GM18520 (cell line): ENCODE results near the gene CDK18.

Source experiments
- ATAC-seq: cut with Tn5 transposase; IDR thresholded peaks from one replicate; pipeline ENCODE4 v1.9.1; 2021; ENCODE audit not compliant: unreplicated experiment

The CDK18 gene

GRCh38 chr1:205502111-205502810 lies 2.2 kb upstream of the CDK18 start:
- no peak for ATAC-seq

DNA sequence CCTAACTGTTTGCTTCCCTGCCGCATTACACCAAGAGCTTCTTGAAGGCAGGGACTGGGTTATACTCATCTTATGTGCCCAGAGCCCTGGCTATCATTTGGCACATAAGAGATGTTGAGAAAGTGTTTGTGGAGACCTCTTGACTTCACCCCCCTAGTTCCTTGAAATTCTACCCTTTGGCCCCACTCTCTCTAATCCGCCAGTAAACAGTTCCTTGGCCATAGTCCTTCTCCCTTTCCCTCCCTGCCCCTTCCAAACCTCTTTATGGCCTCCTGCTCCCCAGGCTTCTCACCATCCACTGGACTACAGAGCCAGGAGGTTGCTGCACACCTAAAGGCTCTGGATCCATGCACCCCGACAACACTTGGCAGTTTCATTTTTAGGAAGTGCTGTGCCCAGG lies 1.5 kb upstream of the CDK18 start:
- no peak for ATAC-seq

DNA sequence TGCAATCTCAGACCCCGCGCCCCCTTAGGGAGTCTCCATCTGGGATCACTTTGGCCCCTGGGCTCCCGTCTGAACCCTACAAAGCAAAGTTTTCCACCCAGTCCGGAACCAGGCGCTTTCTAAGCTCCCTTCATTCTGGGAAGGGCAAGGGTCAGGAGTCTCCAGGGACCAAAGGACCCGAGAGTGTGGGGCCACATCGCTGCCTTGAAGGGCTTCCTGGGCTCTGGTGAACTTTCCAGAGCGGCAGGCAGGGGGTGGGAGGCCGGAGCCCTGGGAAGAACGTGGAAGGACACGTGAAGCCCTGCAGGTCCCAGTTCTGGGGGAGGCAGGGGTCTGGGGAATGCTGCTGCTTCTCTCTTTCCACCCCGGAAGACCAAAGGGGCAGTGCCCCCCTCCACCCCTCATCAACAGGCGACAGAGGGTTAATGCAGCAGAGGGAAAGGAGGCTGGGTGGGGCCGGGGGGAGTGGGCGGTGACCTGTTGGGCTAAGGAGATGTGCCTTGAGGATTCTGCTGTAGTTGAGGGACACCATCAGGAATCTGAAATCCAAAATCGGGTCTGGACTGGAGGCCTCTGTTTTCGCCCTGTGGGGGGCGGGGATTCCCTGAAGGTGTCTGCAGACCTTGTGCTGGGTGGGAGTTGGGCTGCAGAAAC lies 734 bp downstream of the CDK18 start:
- no peak for ATAC-seq

- ATAC-seq, result no peak
Observed at GRCh38 chr1:205505791-205506190, 1.3 kb downstream of the CDK18 start.

DNA sequence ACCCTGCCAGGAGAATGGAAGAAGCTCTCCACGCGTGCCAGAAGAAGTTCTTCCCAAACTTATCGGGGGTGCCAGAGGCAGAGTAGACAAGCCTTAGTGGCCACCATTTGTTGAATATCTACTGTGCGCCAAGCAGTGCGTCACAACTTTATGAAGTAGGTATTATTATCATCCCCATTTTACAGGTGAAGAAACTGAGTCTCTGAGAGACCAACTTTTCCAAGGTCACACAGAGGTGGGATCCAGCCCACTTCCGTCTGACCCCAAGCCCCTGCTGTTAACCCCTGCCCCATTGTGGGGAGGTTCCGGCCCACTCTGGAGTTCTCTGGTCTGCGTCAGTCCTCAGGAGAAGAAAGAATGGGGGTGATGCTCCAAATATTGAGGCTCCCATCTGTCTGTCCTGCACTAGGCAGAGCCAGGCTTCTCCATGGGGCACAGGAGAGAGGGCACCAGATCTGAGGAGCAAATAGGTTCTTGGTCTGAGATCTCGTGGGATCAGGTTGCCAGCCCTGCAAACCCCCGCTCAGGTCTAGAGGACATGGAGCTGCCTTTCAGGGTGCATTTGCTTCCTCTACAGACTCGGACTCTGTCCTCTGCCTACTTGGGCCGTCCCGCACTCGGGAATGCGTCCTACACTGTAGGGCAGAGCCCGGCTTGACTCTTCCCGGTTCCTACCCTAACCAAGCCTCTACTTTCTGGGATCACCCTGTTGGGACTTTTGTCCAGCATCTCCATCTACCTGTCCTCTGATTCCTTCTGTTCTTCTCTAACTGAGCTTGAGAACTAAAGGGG lies 2.1 kb downstream of the CDK18 start:
- ATAC-seq, result no peak

DNA sequence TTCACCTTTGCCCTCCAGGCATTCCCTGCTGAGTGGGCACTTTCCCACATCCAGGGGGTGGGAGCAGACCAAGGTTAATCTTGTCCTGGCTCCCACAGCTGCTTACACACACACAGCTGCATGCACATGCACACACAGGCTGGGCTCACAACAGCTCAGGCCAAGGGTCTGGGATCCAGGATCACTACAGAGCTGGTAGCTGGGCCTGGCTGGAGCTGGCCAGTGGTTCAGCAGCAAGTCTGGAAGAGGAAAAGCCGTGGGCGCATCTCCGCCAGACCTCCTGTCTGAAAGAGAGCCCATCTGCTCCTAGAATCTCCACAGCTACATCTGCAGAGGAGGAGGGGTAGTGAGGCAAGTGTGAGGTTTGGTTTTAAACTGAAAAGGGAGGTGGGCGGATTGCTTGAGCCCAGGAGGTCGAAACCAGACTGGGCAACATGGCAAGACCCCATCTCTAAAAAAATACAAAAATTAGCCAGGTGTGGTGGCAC lies 3.8 kb downstream of the CDK18 start:
- no peak for ATAC-seq

DNA sequence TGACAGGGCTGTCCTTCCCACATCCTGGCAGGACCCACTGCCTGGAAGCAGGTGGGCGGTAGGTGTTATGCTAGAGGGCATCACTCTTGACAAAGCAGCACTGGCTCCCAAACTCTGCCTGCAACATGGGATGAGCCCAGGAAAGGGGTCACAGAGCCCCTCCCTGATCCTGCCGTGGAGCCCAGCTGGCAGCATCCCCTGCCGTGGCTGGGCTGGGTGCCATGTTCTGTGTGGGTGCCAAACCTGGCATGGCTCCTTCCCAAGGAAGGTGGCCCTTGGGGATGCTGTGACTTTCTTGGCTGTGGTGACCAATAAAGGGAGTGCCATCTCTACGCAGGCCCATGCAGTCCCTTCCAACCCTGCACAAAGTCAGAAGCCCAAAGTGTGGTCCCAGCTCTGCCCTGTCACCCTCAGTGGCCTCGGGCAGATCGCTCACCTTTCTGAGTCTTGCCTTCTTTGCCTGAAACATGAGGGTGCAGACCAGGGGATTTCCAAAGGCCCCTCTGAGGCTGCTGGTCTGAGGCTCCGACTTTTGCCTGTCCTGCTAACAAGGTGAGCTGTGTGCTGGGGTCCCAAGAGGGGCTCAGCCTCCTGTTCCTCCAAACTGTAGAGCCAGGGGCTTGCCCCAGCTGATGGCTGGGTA lies 6.0 kb downstream of the CDK18 start:
- no peak for ATAC-seq

DNA sequence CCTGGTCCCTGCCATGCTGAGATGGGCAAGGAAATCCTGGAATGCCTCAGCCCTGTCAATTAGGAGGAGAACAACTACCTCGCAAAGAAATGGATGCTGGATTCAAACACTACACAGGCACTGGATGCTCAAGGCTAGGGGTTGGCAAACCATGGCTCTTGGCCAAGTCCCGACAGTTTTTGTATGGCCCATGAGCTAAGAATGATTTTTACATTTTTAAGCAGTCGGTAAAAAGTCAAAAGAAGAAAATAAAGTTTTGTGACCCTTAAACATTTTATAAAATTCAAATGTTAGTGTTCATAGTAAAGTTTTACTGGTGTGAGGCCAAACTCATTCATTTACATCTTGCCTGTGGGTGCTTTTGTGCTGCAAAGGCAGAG lies 6.5 kb downstream of the CDK18 start:
- ATAC-seq, result no peak

DNA sequence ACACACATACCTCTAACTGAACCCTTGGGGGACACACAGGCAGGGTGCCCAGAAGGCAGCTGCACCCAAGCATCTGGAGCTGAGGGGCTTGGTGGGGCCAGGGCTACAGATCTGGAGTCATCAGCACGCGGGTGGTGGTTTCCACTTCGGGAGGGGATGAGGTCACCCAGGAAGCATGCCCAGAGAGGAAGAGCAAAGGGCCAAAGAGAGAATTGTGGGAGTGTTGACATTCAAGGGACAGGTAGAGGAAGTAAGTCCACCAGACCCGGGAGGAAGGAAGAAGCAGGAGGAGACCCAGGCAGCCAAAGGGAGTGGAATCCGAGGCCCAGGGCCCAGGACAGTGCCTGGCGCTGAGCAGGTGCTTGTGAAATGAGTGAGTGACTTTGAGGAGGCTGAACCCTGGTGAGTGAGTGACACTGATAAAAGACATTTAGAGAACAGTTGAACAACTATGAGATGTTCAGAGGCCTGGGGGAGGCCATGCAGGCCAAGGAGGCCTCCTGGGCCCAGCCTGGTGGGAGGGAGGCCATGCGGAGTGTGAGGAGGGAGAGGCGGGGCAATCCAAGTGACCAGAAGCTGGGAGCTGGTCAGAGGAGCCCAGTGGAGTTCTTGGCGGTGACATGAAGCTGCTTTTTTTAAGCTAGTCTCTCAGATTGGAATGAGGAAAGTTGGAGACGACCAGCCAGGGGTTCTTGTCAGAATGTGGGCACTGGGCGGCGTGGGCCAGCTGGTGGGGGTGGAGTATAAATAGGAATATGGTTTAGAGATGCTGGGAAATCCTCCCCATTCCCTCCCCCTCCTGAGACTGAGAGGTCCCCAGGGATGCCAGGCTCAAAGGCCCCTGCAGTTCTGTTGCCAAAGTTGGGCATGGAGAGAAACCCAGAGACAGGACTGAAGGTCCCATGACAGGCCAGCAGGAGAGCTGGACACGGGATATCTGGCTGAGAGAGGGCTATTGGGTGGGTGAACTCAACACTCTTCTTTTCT lies 7.9 kb downstream of the CDK18 start:
- ATAC-seq, result no peak

DNA sequence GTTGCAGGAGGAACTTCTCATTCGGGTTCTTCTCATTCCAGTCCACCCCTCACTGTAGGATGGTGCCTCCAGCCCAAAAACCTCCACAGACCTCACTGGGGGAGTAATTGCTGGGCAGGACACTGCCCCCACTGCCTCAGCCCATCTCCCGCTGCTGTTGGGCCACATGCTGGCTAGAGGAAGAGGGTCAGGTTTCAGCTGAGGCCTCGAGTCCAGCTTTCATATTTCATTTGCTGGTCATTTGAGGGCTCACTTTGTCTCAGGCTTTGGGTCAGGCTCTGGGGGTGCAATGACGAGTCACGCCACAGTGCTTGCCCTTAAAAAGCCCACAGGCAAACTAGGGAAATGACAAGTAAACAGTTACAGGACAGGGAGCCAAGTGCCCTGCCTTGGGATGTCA lies 9.3 kb downstream of the CDK18 start:
- ATAC-seq, result no peak

DNA sequence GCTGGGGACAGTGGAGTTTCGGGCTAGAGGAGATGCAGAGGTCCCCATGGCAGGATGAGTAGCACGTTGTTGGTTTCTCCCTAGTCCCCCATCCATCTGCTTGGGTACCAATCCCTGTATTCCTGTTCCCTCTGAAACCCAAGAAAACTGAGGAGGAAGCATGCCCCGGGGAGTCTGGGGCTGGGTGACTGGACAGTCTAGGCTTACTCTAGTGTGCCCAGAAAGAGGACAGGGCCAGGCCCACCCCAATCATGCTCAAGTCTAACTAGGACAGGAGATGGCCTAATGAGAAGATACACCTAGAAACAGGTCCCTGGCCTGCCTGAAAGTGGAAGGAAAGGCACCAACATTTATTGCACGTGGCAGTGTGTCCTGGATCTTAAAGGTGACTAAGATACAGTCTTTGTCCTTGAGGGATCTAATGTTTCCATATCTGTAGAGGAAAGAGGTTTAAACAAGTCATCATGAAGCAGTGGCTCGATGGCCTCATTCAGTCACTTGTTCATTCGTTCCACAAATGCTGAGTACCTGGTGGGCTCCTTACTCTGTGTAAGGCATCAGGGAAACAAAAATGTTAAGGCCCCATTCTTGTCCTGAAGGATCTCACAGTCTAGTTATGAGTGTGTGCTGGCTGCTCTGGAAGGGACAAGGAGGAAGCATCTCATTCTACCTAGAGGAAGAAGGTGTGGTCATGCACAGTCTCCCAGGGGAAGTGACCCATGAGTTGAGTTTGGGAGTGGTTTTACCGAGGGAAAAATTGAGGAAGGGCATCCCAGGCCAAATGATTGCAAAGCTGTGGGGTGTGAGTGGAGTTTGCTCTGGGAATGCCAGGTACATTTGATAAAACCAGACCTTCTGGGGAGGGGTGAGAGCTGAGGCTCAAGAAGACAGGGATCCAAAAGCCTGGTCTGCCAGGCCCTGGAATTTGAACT lies 10.0 kb downstream of the CDK18 start:
- no peak for ATAC-seq

DNA sequence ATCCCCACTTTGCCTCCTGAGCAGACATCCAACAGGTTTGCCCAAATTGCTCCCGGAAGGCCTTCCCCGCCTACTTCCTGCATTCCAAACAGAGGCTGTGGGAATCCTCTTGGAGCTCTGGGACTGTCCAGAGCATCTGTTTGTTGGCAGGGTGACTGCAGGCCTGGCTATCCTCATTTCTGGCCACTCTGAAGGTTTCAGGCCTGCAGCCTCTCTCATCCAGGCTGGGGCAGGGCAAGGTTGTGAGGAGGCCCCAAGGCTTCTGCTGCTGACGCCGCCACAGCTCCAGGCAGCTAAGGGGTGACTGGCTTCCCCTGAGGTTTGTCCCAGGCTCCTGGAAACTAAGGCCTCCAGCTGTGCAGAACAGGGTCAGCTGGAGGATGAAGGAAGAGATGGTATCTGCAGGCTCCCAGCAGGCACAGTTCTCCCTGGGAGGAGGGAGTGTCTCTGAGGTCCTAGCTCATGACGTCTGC lies 11.3 kb downstream of the CDK18 start:
- ATAC-seq, result no peak

- ATAC-seq, result no peak
Observed at GRCh38 chr1:205516362-205516761, 11.9 kb downstream of the CDK18 start.

DNA sequence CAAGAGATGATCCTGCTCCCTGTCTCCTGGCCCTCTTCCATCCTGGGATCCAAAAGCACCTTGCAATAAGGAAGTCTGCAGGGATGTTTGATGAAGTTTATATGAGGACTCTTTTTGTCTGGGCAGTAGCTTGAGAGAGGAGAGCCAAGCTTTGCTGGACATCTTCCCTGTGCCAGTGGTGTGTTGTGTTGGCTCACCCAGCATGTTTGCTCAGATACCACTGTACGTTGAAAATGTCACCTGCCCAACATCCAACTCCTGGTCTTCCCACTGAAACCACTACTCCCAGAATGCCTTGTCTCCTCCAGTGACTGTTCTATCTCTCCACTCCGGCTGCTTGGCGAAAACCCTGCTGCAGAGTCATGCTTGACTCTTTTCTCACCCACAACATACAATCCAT lies 12.8 kb downstream of the CDK18 start:
- no peak for ATAC-seq

DNA sequence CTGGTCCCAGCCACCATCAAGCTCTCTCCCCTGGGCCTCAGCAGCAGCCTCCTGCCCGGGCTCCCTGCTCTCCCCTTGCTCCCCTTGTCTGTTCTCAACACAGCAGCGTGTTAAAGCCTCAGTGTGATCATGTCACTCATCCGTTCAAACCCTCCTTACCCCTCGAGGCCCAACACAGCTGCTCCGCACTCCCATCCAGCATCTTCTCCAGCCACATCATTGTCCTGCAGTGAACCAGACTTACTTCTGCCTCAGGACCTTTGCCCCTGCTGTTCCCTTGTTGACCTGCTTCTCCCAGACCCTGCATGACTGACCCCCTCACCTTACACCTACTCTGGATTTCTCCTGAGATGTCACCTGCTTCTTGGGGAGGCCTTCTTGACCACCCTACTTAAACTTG lies 13.3 kb downstream of the CDK18 start:
- no peak for ATAC-seq

DNA sequence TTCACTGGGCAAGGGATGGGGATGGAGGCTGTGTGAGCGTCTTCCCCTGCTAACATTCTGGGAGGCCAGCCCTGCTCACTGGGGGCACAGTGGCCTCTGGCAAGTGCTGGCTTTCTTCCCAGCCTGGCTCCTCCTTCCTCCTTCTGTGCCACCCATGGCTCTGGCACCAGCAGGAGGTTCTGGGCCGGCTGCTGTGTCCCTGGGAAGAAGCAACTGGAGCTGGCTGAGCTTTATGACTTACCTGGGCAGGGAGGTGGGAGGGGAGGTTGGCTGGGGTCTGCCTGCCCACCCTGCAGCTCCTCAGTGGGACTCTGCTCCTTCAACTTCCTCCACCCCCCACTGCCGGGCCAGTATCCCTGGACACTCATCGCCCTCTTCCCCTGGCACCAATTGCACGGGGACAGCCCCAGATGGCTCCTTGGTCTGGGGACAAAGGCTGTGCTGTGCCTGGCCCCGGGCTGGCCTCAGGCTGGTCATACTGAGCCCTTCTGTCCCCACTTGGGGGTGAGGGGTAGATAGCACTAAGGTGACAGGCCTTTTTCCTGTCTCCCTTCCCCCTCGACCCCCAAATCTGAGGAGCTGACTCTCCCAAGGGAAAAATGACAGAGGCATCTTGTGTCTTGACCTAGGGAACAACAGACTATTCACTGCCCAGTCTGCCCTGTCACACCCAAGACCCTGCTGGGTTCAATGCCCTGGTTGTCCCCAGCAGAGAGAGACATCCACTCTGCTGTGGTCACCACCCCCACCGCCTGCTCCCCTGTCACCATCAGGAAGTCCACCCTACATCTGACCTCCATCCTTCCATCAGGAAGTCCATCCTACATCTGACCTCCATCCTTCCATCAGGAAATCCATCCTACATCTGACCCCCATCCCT lies 14.4 kb downstream of the CDK18 start:
- no peak for ATAC-seq

GRCh38 chr1:205519541-205520131 lies 15.2 kb downstream of the CDK18 start:
- ATAC-seq, result no peak

- no peak for ATAC-seq
Observed at GRCh38 chr1:205520709-205521108, 16.2 kb downstream of the CDK18 start.
